Uterine smooth muscle cell (primary cell): ENCODE data around the gene DENND1B. TPM values are rescaled to one million over a fixed set of nuclear protein-coding genes. Genes with fewer than 3 reads are reported as not detected.

ENCODE experiments used
- total RNA-seq: library from RNA; depleted of rRNA; stranded (reverse); fragments of >200 nt; gene quantifications from 2 replicates; pipeline ENCODE4 v1.2.3, GENCODE V29; 2014

The DENND1B gene
- total RNA-seq = 11.0 and 14.5 TPM in 2 replicates

GRCh38 chr1:197775282-197776262, at the start of gene DENND1B:
DENND1B (minus strand) TSS chr1:197775480; CDS start chr1:197775155, 325 bp downstream.

Other genes starting within 250 kb of the DENND1B start
- 3.8 and 4.6 TPM in 2 replicates for gene C1orf53, start 127.2 kb upstream of the DENND1B start, total RNA-seq
- 0.25 TPM in 1 of 2 replicates, not detected in the other for gene LHX9, start 141.9 kb upstream of the DENND1B start, total RNA-seq